ENCODE results near the gene ENTPD5. TPM values are rescaled to one million over a fixed set of nuclear protein-coding genes. Genes with fewer than 3 reads are reported as not detected.

The ENTPD5 gene
- polyA plus RNA-seq, 1 of the 3 experiments (the other 2 are of a cell fraction): 5.5 TPM

GRCh38 chr14:74015963-74016362, 3.1 kb downstream of the ENTPD5 start:
- Histone ChIP-seq H3K4me3 (ENCODE audit: low read depth in 2 of 2, low read length in 1 of 2) (no peak overlapping the region), H3K9me2 (no peaks in the 10 kb centered on the region), H2AFZ (ENCODE audit: low read depth) (no peak overlapping the region), H3K36me3 (replicated peaks in 1 of 2; ENCODE audit: control insufficient read depth in 1 of 2, insufficient read depth in 2 of 2, low read length in 1 of 2) (peaks cover 0 to 2% of the 10 kb centered on the region in 2 experiments), H3K79me2 (ENCODE audit: insufficient read depth) (peaks cover 4% of the 10 kb centered on the region; the same call in 1 of the 2 replicates), H4K20me1 (ENCODE audit: insufficient read depth) (no peaks in the 10 kb centered on the region), H3K9me3 (no peaks in the 10 kb centered on the region), H3K27me3 (ENCODE audit: insufficient read depth) (no peaks in the 10 kb centered on the region), H3K4me2 (no peak overlapping the region), H3F3A (replicated peaks; ENCODE audit: insufficient read depth) (peaks cover 17% of the 10 kb centered on the region), H3K9ac (no peak overlapping the region), H3K27ac (ENCODE audit: low read depth in 2 of 2, low read length in 1 of 2) (no peak overlapping the region), H3K4me1 (ENCODE audit: control insufficient read depth in 1 of 2, insufficient read depth in 2 of 2, low read depth in 1 of 2, low read length in 1 of 2) (peaks cover 0 to 2% of the 10 kb centered on the region in 2 experiments; a peak in 1 of 4 replicates)
- no peak for TF ChIP-seq EZH2phosphoT487 (IDR thresholded peaks at IDR 0.05; ENCODE audit: borderline replicate concordance, low read depth)
- no peak for TF ChIP-seq RCOR1 (IDR thresholded peaks at IDR 0.05; ENCODE audit: low read length)
- TF ChIP-seq USF1 (IDR thresholded peaks at IDR 0.05; ENCODE audit: borderline replicate concordance, low read depth): no peak
- no peak for TF ChIP-seq TCF12 (IDR thresholded peaks at IDR 0.05)
- TF ChIP-seq TAF1 (IDR thresholded peaks at IDR 0.05; ENCODE audit: borderline replicate concordance, low read depth, low read length): no peak
- TF ChIP-seq RAD21 (IDR thresholded peaks at IDR 0.05; ENCODE audit: low read length): no peak
- DNase-seq: no peak
- CTCF ChIA-PET: no interaction called here
- POLR2A ChIA-PET: no interaction called here

- Histone ChIP-seq H3K27ac (ENCODE audit: low read depth in 2 of 2, low read length in 1 of 2) (no peak overlapping the region), H3F3A (replicated peaks; ENCODE audit: insufficient read depth) (peaks cover 17% of the 10 kb centered on the region), H3K4me3 (ENCODE audit: low read depth in 2 of 2, low read length in 1 of 2) (no peak overlapping the region), H3K4me1 (ENCODE audit: control insufficient read depth in 1 of 2, insufficient read depth in 2 of 2, low read depth in 1 of 2, low read length in 1 of 2) (peaks cover 0 to 2% of the 10 kb centered on the region in 2 experiments; a peak in 1 of 4 replicates), H3K9ac (no peak overlapping the region), H3K27me3 (ENCODE audit: insufficient read depth) (no peaks in the 10 kb centered on the region), H3K9me2 (no peaks in the 10 kb centered on the region), H4K20me1 (ENCODE audit: insufficient read depth) (no peaks in the 10 kb centered on the region), H3K9me3 (no peaks in the 10 kb centered on the region), H3K36me3 (replicated peaks in 1 of 2; ENCODE audit: control insufficient read depth in 1 of 2, insufficient read depth in 2 of 2, low read length in 1 of 2) (peaks cover 0 to 8% of the 10 kb centered on the region in 2 experiments), H2AFZ (ENCODE audit: low read depth) (no peak overlapping the region), H3K79me2 (ENCODE audit: insufficient read depth) (peaks cover 4% of the 10 kb centered on the region; the same call in 1 of the 2 replicates), H3K4me2 (no peak overlapping the region)
- ChIA-PET POLR2A (no interaction called here), CTCF (no interaction called here)
- TF ChIP-seq ZBTB33 (IDR thresholded peaks at IDR 0.05; ENCODE audit: borderline replicate concordance, low read depth): no peak
- no peak for TF ChIP-seq REST (IDR thresholded peaks at IDR 0.05; ENCODE audit: low read depth, low read length)
- no peak for TF ChIP-seq ELF1 (IDR thresholded peaks at IDR 0.05)
- no peak for TF ChIP-seq MXI1 (IDR thresholded peaks at IDR 0.05; ENCODE audit: low read depth, low read length)
- no peak for TF ChIP-seq YY1 (IDR thresholded peaks at IDR 0.05; ENCODE audit: low read depth)
- no peak for TF ChIP-seq RFX5 (IDR thresholded peaks at IDR 0.05; ENCODE audit: low read length)
- no peak for TF ChIP-seq CHD2 (IDR thresholded peaks at IDR 0.05; ENCODE audit: low read length, partially characterized antibody)
- no peak for TF ChIP-seq GABPA (IDR thresholded peaks at IDR 0.05; ENCODE audit: low read depth)
- TF ChIP-seq EP300 (IDR thresholded peaks at IDR 0.05; ENCODE audit: borderline replicate concordance in 1 of 2, low read depth in 1 of 2, low read length in 1 of 2): no peak
- no peak for DNase-seq
- WGBS (ENCODE audit: low lambda C conversion rate): 84% methylated on average over 3 of the region's 3 CpGs
Observed at GRCh38 chr14:74015176-74015575, 3.9 kb downstream of the ENTPD5 start.
